MM.1S (cell line): ENCODE measurements around the gene PLA2G12B.

ENCODE experiments used
- CTCF ChIP-seq: fragments of 300-600 bp; sonication (generic); IDR thresholded peaks from 2 replicates; pipeline ENCODE4 v1.5.1; 2016; ENCODE audit warnings: antibody characterized with exemption, low read length, mixed read lengths
- EZH2 ChIP-seq: fragments of 300-600 bp; sonication (generic); optimal IDR thresholded peaks from 2 replicates; pipeline ENCODE3; 2017; ENCODE audit warnings: low read depth, mild to moderate bottlenecking, antibody characterized with exemption, low read length, mixed read lengths

- TF ChIP-seq CTCF (no peak), EZH2 (no peak)
These were observed 46.4 kb upstream of the PLA2G12B start for GRCh38 chr10:73000973-73001372.
